SK-N-SH treated with all-trans-retinoic acid at 6 μM for 48 hours (cell line): Measurements from ENCODE around the gene CDK5.

Source experiments
- ARNTL ChIP-seq: fragments of 450-650 bp; formaldehyde crosslinking; IDR thresholded peaks from 2 replicates; pipeline ENCODE4 v1.5.0; 2020; ENCODE audit warnings: low read depth, mild to moderate bottlenecking, moderate library complexity, borderline replicate concordance
- BACH2 ChIP-seq: fragments of 250-450 bp; sonication (Bioruptor Pico); IDR thresholded peaks from 2 replicates; pipeline ENCODE4 v1.9.0; 2021; ENCODE audit warnings: mild to moderate bottlenecking, borderline replicate concordance
- RARB ChIP-seq: fragments of 250-450 bp; sonication (Bioruptor Pico); IDR thresholded peaks from 2 replicates; pipeline ENCODE4 v1.8.0; 2021; ENCODE audit warnings: mild to moderate bottlenecking, moderate library complexity
- SNAI2 ChIP-seq: fragments of 250-450 bp; sonication (Bioruptor Pico); IDR thresholded peaks from 2 replicates; pipeline ENCODE4 v1.5.0; 2020; ENCODE audit warnings: mild to moderate bottlenecking, moderate library complexity
- TOX ChIP-seq: fragments of 250-450 bp; sonication (Bioruptor Pico); IDR thresholded peaks from 2 replicates; pipeline ENCODE4 v1.8.0; 2021; ENCODE audit warnings: mild to moderate bottlenecking, moderate library complexity, borderline replicate concordance
- ZFP3 ChIP-seq: fragments of 250-450 bp; sonication (Bioruptor Pico); IDR thresholded peaks from 2 replicates; pipeline ENCODE4 v1.5.0; 2020; ENCODE audit warnings: mild to moderate bottlenecking, moderate library complexity
- ZFP30 ChIP-seq: fragments of 450-650 bp; formaldehyde crosslinking; IDR thresholded peaks from 2 replicates; pipeline ENCODE4 v1.5.0; 2022; ENCODE audit warnings: mild to moderate bottlenecking, moderate library complexity
- ZNF565 ChIP-seq: fragments of 450-650 bp; formaldehyde crosslinking; conservative IDR thresholded peaks from 2 replicates; pipeline ENCODE4 v1.5.0; 2020; ENCODE audit warnings: low read depth, mild to moderate bottlenecking, moderate library complexity
- ZNF70 ChIP-seq: fragments of 450-650 bp; formaldehyde crosslinking; IDR thresholded peaks from 2 replicates; pipeline ENCODE4 v1.5.0; 2020; ENCODE audit warnings: mild to moderate bottlenecking, moderate library complexity
- TF ChIP-seq, protein P1 (sequence below): fragments of 250-450 bp; sonication (Bioruptor Pico); IDR thresholded peaks from 2 replicates; pipeline ENCODE4 v1.5.1; 2020; ENCODE audit warnings: low read depth, mild to moderate bottlenecking, moderate library complexity

DNA sequence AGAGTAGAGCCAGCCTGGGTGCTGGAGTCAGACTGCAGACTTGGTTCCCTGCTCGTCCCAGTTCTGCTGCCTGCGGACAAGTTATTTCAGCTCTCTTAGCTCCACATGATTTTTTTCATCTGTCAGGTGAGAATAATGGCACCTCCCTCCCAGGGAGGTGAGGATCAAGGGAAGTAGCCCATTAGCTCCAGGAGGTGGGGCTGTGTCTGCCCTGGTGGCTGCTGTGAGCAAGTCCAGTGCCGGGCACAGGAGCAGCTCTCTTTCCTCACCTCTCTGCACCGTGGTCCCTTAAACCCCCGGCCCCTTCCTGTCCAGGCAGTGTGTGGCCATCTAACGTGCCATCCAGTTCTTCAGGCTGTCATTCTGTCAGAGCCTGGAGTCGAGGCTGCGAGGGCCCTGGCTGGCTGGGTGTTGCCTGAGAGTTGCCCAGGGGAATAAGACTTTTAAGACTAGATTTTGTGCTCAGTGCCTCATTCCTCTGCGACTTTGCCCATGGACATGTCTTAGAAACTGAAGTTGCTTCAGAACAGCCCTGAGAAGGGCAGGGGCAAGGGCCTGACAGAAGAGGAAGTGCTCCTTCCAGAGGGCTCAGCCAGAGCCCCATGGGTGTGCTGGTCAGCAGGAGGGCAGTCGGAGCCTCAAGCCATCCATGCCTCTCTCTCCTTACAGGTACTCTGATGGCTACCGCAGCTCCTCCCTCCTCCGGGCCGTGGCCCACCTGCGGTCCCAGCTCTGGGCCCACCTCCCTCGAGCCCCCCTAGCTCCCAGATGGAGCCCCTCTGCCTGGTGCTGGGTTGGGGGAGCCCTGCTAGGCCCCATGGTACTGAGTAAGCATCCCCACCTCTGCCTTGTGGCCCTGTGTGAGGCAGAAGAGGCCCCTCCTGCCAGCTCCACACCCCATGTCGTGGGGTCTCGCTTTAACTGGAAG is 24.5 kb downstream of the CDK5 start:
- TF ChIP-seq TOX, result no peak
- TF ChIP-seq ZNF70 (CRISPR knock-in tag), result no peak
- no peak for TF ChIP-seq ZNF565 (CRISPR knock-in tag)
- TF ChIP-seq ZFP30, result no peak
- TF ChIP-seq RARB (CRISPR knock-in tag), result no peak
- no peak for TF ChIP-seq BACH2 (CRISPR knock-in tag)
- no peak for TF ChIP-seq SNAI2 (CRISPR knock-in tag)
- TF ChIP-seq, protein P1, sequence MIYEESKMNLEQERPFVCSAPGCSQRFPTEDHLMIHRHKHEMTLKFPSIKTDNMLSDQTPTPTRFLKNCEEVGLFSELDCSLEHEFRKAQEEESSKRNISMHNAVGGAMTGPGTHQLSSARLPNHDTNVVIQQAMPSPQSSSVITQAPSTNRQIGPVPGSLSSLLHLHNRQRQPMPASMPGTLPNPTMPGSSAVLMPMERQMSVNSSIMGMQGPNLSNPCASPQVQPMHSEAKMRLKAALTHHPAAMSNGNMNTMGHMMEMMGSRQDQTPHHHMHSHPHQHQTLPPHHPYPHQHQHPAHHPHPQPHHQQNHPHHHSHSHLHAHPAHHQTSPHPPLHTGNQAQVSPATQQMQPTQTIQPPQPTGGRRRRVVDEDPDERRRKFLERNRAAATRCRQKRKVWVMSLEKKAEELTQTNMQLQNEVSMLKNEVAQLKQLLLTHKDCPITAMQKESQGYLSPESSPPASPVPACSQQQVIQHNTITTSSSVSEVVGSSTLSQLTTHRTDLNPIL (CRISPR knock-in tag), result no peak
- TF ChIP-seq ARNTL (CRISPR knock-in tag), result no peak
- TF ChIP-seq ZFP3 (CRISPR knock-in tag), result no peak
